GM12891 (cell line): ENCODE results near the gene TDRD7.

Experiments
- POLR2A ChIP-seq: IDR thresholded peaks from 2 replicates; pipeline ENCODE4 v1.6.1; 2011; ENCODE audit warnings: low read depth, low read length, control low read depth
- POLR2AphosphoS5 ChIP-seq: IDR thresholded peaks from 2 replicates; pipeline ENCODE4 v1.6.1; 2011; ENCODE audit warnings: low read depth, low read length, control low read depth
- TAF1 ChIP-seq: IDR thresholded peaks from 2 replicates; pipeline ENCODE4 v1.6.1; 2011; ENCODE audit warnings: low read depth, low read length, control low read depth

DNA sequence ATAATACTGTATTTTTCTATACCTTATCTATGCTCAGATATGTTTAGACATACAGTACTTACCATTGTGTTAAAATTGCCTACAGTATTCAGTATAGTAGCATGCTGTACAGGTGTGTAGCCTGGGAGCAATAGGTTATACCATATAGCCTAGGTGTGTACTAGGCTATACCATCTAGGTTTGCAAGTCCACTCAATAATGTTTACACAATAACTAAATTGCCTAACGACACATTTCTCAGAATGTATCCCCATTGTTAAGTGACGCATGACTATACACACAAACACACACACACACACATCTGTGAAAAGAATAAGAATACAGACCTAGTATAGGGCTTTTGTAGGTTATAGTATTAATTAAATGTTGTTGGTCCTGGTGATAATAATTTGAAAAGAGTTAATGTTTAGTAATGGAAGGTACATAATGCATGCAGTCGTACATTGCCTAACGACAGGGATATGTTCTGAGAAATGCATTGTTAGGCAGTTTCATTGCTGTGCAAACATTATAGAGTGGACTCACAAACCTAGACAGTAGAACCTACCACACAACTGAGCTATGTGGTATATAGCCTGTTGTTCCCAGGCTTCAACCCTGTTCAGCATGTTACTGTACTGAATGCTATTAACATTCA lies 13.6 kb downstream of the TDRD7 start:
- TF ChIP-seq TAF1: no peak
- no peak for TF ChIP-seq POLR2AphosphoS5
- no peak for TF ChIP-seq POLR2A
